ENCODE data around the gene ALDOB.

The ALDOB gene

DNA sequence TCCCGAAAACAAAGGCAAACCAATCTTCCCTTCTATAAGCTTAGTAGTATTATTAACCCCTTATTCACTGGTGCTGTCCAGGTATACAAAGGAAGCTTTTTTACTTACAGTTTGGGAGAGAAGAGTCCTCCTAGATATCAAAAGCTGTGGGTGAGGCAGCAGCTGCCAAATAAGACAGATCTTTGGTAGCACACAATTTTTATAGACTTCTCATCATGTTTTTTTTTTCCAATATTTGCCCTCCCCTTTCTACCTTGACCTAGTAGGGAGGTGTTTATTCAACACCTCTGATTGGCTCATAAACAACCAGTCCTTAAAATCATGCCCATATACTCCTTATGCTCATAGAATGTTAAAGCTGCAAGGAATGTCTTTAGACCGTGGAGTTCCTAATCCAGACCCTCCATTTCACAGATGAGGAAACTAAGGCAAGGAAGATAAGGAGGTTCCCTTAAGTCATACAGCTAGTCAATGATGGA is at the start of gene ALDOB:
TSS of gene ALDOB (minus strand) at position 174 of the 479 bp plus-strand sequence. CDS start 4,887 bp downstream, outside the sequence.
- DNase-seq: no peak

DNA sequence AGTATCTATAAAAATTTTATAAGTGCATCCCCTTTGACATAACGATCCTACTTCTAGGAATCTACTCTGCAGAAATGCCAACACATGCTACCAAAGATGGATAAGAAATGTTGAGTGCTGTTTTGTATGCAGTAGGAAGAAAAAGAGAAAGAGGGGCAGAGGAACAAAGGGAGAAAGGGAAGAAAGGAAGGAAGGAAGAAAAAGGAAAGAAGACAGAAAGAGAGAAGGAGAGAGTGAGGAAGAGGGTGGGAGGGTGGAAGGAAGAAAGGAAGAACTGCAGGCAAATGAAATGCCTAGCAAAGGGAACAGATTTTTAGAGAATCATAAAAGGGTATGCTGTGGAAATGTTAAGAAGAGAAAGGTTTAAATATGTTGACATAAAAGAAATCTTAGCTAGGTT is 48.5 kb upstream of the ALDOB start:
- DNase-seq: no peak

DNA sequence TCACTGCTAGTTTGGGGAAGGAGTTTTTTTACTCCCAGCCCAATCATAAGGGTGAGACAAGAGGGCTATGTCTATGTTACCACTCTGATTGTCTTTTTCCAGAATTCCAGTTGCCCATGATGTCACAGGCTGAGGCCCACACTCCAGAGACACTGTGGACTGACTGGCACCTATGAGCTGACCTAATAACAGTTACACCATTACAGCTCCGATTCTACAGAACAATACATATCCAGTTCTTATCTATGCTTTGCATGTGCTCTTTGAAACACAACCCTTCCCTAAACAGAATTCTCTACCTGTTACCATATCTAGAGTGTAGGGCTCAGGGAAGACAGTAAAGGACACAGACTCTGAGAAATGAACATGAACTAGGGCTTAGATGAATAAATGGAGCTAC is 45.7 kb upstream of the ALDOB start:
- DNase-seq: no peak

DNA sequence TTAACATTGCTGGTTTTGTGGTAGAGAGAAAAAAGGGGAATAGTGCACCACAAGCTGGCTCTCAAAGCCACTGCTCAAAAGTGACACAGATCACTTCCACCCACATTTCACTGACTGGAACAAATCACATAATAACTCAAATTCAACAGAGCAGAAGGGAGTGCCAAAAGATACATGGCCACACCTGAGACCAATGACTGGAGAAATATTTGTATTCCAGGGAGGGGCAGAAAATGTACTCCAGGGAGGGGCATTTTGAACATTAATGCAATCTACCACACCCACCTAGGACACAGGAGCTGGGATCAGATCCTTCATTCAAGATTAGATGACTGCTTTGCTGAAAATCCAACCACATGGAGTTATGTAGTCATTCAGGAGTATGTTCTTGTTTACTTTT is 44.8 kb upstream of the ALDOB start:
- DNase-seq: no peak

DNA sequence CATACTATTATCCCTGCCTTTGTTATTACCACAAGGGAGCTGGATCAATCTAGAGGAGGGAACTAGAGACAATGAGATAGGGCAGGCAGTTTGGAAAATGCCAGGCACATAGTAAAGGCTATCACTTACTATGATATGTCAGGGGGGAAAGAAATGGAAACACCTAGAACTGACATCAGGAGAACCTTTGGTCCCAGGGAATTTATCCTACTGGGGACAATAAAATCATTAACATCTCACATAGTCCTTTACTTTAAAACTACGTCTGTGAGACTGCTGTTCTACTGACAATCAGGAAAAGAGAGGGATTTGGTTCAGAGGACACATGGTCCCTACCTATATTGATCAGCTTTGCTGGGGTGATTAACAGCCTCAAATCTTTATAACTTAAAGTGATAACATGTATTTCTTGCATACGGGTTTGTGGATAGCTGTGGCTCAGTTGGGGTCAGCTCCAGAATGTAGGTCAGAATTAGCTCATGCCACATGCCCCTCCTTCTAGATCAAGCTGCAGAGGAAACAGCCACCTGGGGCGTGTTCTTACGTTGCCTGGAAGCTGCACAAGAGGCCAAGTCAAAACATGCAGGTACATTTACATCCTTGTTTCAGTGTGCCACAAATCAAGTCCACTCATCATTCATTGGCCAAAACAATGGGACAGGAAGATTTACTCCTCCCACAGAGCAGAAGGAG is 43.9 kb upstream of the ALDOB start:
- DNase-seq: no peak

DNA sequence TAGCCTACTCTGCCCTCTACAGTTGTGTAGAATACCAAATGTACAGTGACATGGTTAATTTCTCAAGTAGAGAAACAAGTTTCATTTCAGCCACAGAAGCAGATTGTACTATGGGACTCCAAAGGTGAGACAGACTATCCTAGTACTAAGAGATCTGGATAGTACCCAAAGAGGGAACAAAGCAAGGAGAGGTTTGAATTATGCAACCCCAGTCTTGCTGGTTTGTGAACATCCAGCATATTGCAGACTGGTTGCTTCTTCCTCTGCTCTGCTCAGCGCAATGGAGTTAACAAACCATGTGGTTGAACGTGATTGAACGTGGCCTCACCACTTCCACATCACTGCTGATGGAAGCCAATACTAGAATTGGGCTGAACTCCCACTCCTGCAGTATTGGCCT is 43.3 kb upstream of the ALDOB start:
- DNase-seq: no peak

DNA sequence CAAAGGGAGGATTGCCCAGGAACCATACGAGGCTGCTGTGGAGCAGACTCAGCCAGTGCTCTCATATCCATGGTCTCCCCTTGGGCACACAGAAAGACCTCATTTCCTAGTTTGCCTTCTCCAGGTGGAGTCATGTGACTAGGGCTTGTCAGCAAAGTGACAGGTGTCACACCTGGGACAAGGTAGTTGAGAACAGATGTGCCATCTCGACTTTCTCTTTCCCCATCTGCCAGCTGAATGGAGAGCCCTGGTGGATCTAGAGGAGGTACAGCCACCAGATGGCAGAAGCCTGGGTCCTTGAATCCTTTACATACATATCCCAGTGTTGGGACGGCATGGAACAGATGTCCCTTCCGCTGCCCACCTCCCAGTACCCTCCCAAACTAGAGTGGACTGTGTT is 42.9 kb upstream of the ALDOB start:
- DNase-seq: no peak

DNA sequence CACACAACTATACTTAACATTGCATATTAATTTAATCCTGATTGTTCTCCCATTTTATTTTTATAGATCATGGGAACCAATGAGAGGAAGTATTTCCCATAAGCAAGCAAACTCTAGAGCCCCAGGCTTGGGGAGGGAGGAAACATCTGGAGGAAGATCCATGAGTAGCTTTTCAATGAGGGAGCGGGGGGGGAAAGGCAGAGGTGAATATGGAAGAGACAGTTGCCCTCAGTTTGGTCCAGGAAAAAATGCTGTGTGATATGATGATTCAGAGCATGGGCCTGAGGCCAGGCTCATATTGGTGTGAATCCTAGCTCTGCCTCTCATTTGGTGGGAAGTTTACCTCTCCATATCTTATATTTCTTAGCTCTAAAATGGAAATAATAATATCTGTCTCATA is 42.2 kb upstream of the ALDOB start:
- no peak for DNase-seq

DNA sequence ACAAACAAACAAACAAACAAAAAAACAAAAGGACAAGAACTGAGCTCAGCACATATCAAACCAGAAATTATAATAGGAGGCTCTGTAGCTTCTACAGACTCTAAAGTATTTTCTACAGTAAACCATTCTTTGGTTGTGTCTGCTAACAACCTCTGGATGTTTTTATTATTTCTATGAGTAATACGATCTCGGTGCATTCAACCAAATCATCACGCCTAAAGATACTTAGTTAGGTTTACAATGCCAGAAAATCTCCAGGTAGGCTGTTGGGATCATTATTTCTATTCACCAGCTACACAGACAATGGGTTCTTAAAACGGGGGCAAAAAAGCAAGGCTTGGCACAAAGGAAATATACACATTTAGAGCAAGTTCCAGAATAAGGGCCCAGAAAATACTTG is 41.6 kb upstream of the ALDOB start:
- DNase-seq: no peak

DNA sequence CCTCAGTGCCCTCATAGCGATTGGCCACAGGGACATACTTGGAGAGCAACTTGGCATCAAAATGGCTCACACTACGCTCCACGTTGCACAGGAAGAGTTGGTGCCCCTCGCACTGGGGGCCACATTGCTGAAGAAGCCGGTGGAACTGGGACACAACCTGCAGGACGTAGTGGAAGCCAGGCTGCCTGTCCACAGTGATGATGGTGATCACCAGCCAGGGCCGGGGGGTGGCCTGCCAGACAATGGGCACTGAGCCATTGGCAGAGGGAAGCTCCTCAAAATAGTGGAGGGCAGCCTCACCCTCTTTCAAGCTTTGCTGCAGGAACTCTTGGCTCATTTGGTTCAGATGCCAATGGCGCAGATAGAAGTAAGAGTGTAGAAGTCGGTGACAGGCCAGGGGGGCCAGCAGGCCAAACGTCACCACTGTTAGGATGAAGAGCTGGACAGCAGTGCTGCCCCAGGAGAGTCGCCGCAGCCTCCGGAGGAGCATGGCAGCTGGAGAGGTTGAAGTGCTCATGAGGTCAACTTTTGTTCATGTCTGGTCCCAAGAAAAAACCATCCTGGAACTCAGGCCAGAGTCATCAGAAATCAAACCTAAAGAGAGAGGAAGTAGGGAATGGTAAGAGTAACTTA is 41.1 kb upstream of the ALDOB start:
- no peak for DNase-seq

DNA sequence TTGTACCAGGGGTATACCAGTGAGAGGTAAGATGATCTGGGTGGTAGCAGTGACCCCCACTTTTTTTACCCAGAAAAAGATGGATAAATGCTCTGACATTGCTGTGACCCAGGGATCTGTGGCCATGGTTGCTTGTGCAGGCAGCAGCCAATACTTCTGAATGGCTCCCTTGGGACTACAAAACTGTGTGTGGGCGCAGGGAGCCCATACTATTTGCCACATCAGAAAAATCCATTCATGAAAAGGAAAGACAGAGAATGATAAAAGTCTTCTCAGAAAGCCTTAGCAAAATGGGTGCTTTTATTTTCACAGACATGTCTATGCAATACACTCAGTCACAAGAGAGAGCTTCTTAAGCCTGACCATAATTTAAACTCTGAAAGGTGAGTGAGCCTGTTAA is 37.3 kb upstream of the ALDOB start:
- DNase-seq: no peak

DNA sequence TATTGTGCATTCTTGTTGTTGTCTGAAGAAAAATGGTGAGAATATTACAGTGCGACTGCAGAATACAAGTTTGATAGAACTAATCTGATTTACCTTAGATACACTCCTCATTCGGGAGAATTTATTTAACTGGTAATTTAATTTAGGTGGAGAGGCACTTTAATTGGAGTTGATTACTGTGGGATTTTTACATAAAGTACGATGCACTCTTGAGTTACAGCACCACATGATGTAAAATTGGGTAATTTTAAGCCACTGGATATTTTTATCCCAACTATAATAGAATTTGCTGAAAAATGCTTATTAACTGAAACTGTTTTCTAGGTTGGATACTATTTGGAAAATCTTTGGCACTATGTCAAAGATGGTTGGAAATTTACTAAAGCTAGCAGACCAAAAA is 35.4 kb upstream of the ALDOB start:
- DNase-seq: no peak

DNA sequence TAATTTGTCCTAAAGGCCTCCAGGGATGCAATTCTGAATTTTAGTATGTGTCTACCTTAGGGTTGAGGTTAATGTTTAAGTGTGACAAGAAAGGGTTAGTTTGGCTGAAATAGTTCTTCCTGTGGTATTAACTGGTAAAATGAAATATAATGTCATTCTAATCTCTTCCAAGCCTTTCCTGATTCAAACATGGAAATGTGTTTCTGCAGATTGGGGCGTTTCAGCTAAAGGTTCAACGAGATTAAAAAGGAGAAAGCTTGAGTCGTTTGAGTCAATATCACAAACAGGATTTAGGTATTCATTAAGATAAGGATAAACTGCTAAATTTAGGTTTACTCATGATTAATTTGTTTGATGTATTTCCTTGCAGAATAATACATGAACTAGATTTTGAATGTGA is 34.4 kb upstream of the ALDOB start:
- DNase-seq: no peak

DNA sequence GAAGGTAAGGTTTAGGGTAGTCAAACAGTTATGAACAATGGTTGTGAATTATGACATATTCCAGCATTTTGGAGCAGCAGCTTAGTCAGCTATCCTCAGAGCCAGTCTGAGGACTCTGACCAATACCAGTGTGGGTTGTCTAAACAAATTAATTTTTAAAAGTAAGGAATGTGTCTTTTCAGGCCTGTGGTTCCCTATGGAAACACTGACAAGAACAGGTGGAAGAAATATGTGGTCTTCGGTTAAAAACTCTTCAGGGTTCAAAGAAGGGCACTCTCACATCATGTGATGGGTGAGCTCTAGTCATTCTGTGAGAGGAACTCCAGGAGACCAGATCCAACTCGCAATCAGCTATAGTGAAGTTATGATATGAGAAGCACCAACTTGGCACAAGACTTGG is 33.5 kb upstream of the ALDOB start:
- DNase-seq: no peak

DNA sequence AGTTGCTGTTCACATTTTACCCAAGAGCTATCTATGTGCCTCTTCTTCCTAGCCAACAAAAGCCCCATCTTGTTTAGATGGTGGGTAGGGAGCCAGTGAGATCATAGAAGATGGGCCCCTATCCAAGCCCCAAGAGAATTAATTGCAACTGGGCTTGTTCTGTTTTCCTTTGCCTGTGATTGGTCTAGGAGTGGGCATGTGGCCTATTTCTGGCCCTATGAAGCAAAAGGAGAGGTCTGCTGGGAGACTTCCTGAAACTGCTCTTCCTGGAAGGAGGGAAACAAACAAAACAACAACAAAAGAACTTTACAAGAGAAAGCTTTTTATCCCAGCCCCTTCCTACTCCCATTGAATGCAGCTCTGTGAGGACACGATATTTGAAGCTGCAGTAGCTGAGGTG is 32.5 kb upstream of the ALDOB start:
- no peak for DNase-seq

DNA sequence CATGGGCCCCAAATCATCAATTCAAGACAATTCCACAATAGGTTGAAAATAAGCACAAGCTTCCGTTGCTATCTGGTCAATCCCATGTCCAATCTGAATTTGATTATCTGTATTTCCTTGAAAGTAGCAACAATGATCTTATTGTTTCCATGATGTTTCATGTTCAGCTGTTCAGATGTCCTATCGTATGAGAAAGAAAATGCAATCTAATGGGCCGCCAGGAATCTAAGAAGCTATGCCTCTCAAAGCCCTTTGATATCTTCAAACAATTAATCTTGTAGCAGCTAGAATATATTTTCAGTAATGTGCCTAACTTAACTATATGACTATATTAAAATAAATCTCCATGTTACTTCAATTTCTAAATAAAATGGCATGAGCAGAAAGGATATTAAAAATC is 32.1 kb upstream of the ALDOB start:
- DNase-seq: no peak

DNA sequence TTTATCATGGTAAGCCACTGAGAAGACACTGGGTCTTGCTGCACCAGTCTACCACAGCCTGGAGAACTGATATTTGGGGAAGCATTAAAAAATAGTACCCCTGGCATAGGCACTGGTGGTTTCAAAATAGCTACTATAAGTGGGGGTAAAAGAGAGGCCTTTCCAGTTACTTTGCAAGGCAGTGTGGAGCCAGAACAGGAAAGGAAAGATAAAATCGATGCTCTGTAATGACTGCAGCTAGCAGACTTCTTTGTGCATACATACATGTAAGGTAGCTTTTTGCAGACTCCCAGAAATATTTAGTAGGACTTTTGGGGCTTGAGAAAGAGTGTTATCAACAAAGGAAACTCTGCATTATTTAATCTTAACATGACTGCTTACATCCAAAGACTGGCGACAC is 31.3 kb upstream of the ALDOB start:
- DNase-seq: no peak

DNA sequence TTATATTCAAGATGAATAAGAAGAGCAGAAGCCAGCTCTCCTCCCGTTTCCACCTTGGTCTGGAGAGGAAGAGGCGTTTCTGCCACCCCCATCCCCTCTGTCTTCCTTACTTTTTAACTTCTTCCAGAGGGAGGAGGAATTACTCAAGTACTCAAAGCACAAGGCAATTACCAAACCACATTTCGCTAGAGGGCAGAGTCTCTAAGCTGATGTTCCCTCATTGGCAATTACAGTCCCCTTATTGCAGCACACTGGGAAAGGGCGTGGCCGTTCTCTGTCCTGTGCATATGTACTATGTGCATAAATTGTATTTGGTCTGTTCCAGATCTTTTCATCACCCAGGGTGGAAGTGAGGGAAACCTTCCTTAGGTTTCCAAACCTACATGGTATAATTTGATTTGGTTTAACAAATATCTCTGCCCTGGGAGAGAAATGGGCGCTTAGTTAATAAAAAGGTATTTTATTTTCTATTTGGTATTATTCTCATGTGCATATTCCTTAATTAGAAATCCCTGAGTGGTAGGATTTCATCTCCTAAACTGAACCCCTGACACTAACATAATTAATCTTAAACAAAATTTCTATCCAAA is 29.8 kb upstream of the ALDOB start:
- no peak for DNase-seq

DNA sequence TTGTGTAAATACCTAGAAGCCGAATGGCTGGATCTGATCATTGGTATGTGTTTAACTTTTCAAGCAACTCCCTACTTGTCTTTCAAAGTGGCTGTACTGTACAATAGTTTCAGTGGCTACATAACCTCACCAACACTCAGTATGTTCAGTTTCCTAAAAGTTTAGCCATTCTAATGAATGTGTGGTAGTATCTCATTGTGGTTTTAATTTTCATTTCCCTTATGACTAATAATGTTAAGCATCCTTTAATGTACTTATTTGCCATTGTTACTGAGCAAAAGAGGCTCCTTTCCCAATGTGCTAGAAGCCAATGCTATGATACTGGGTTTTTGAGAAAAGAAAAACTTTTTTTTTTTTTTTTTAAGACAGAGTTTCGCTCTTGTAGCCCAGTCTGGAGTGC is 27.8 kb upstream of the ALDOB start:
- DNase-seq: no peak

DNA sequence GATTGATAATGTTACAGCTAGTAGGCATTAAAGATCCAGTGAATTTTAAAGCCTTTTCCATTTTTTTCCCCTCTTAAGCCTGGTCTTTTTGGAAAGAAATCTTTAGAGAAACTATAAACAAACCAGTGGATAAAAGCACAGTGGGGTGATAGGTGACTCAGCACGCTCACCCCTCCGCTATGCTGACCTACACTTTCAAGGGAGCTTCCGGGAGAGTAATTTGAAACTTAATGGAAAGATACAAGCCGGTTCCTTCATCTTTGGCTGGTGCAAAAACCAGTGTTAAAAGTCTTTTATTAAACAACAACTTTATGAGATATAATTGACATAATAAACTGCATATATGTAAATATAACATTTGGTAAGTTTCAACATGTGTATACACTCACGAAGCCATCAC is 27.0 kb upstream of the ALDOB start:
- no peak for DNase-seq

DNA sequence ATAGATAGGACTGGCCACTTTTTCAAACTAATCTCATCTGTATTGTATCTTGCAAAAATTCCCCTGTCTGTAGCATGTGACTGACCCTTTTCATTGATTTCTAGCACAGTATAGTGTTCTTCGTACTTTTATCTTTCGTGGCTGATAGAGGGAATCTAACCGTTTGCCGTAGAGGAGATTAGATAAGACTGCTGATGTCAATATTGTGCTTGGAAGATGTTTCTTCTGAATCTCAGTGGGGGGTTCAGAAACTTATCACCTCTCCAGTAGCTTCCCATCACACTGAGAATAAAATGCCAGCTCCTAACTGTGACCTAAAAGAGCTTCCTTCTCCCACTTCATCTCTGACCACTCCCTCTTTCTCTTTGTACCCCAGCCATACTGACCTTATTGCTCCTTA is 25.4 kb upstream of the ALDOB start:
- no peak for DNase-seq

DNA sequence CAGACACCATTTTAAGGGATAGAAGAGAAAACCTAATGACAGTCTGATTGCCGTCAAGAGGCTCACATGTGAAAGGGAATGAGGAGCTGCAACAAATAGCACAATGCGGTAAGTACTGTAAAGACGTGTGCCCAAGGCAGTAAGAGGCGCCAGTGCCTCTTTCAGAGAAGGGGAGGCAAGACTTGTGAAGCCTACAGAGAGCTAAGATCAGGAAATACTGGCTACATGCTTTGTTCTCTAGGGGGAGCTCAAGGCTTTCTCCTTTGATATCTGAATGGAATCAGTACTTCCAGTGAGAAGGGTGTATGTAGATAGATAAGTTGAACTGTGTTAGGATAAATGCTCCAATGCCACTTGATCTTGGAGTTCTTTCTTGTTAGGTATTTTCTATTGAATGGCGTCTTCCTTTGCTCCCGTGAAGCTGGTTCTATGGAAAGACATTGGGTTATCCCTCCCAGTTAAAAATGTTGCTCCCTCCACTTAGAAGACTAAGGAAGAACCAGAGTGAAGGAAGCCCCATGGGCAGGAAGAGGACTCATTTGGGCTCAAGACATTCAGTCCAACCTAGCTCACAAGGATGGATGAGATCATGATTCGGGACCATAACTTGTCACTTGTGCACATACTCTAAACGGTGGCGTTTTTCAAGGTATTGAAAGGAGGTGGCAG is 23.5 kb upstream of the ALDOB start:
- no peak for DNase-seq

DNA sequence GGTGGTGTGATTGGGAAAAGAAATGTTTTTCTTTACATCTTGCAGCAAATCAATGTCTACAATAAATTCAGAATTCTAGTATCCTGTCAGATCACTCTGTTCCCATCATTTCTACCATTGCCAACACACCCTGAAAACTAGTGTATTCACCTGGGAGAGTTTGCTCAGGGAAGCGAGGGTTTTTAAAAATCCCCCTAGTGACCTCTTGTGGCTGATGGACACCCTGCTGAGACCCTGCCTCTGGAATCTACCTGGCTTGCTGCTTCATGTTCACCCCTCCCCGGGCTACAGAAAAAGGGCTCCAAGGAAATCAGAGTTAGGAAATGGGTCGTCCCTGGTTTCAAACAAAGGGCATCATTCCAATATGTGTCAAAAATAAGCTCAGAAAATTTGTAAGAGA is 21.4 kb upstream of the ALDOB start:
- no peak for DNase-seq

DNA sequence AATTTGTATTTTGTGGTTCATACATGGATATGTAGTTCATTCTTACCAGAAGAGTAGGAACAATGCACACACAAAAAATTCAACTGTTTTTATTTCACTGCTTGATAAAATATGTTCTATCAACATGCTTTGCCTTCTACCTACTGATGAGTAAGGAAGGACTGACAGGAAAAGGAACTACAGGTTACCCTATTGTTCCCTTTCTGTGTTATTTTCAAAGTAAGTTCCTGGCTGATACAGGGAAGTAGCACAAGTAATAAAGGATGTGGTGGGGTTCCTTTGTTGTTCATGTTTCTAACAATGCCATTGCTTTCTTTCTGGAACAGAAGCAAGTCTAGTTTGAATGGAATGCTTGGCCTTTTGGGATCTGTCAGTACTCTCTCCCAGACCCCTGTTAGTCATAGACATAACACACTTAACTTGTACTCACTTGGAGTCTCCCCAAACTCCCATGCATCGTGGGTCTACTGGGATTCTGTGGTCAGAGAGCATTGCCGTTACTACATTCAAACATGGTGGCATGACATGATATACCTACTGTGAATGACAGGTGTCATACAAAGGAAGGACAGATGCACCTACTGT is 20.2 kb upstream of the ALDOB start:
- no peak for DNase-seq

Data from left hindlimb (tissue), 1 donor.